GM19324 (cell line): Measurements from ENCODE around the gene VAV2.

Experiments used
- ATAC-seq: cut with Tn5 transposase; IDR thresholded peaks from one replicate; pipeline ENCODE4 v1.9.1; 2021; ENCODE audit warnings: mild to moderate bottlenecking, moderate library complexity; ENCODE audit not compliant: unreplicated experiment, low FRiP score

Gene VAV2

GRCh38 chr9:133830310-133830709, 161.8 kb downstream of the VAV2 start:
- ATAC-seq: no peak

GRCh38 chr9:133828338-133828997, 163.7 kb downstream of the VAV2 start:
- no peak for ATAC-seq

- ATAC-seq: no peak
These were observed 165.6 kb downstream of the VAV2 start for GRCh38 chr9:133826289-133827085.

- no peak for ATAC-seq
These were observed 166.4 kb downstream of the VAV2 start for GRCh38 chr9:133825555-133826218.

GRCh38 chr9:133824802-133825186, 167.3 kb downstream of the VAV2 start:
- no peak for ATAC-seq

- no peak for ATAC-seq
These were observed 167.9 kb downstream of the VAV2 start for GRCh38 chr9:133824106-133824801.

GRCh38 chr9:133823189-133824105, 168.7 kb downstream of the VAV2 start:
- no peak for ATAC-seq

- no peak for ATAC-seq
These were observed 169.6 kb downstream of the VAV2 start for GRCh38 chr9:133822430-133823065.

GRCh38 chr9:133821601-133822429, 170.3 kb downstream of the VAV2 start:
- no peak for ATAC-seq

- ATAC-seq: no peak
These were observed 172.2 kb downstream of the VAV2 start for GRCh38 chr9:133819923-133820322.

- ATAC-seq: no peak
These were observed 173.7 kb downstream of the VAV2 start for GRCh38 chr9:133818444-133818843.

GRCh38 chr9:133815781-133816180, 176.3 kb downstream of the VAV2 start:
- ATAC-seq: no peak

- ATAC-seq: no peak
These were observed 177.4 kb downstream of the VAV2 start for GRCh38 chr9:133814586-133815208.

GRCh38 chr9:133813749-133814585, 178.2 kb downstream of the VAV2 start:
- no peak for ATAC-seq

GRCh38 chr9:133812941-133813748, 179.0 kb downstream of the VAV2 start:
- ATAC-seq: no peak

GRCh38 chr9:133812077-133812868, 179.9 kb downstream of the VAV2 start:
- no peak for ATAC-seq
